ENCODE measurements around the gene OPRPN. TPM values are rescaled to one million over a fixed set of nuclear protein-coding genes. Genes with fewer than 3 reads are reported as not detected.

OPRPN gene
- total RNA-seq, 1 donor from 2014 or later, result not detected

- peaks cover 21% of the 10 kb centered on the region for H3K9me3 Mint-ChIP-seq
- peaks cover 4% of the 10 kb centered on the region for H3K36me3 Mint-ChIP-seq
- TF ChIP-seq, protein P1, sequence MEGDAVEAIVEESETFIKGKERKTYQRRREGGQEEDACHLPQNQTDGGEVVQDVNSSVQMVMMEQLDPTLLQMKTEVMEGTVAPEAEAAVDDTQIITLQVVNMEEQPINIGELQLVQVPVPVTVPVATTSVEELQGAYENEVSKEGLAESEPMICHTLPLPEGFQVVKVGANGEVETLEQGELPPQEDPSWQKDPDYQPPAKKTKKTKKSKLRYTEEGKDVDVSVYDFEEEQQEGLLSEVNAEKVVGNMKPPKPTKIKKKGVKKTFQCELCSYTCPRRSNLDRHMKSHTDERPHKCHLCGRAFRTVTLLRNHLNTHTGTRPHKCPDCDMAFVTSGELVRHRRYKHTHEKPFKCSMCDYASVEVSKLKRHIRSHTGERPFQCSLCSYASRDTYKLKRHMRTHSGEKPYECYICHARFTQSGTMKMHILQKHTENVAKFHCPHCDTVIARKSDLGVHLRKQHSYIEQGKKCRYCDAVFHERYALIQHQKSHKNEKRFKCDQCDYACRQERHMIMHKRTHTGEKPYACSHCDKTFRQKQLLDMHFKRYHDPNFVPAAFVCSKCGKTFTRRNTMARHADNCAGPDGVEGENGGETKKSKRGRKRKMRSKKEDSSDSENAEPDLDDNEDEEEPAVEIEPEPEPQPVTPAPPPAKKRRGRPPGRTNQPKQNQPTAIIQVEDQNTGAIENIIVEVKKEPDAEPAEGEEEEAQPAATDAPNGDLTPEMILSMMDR (IDR thresholded peaks at IDR 0.05; ENCODE audit: unreplicated experiment), result no peak
- H3K27ac Mint-ChIP-seq, result no peak overlapping the region
- no peak overlapping the region for H3K4me3 Mint-ChIP-seq
- H3K4me1 Mint-ChIP-seq, result no peaks in the 10 kb centered on the region
- no peaks in the 10 kb centered on the region for H3K27me3 Mint-ChIP-seq (ENCODE audit: low read depth)
- no peak for DNase-seq (ENCODE audit: low spot score in 2 of 2, unreplicated experiment in 2 of 2)
These were observed 29.0 kb downstream of the OPRPN start for GRCh38 chr4:70426789-70427188.

DNA sequence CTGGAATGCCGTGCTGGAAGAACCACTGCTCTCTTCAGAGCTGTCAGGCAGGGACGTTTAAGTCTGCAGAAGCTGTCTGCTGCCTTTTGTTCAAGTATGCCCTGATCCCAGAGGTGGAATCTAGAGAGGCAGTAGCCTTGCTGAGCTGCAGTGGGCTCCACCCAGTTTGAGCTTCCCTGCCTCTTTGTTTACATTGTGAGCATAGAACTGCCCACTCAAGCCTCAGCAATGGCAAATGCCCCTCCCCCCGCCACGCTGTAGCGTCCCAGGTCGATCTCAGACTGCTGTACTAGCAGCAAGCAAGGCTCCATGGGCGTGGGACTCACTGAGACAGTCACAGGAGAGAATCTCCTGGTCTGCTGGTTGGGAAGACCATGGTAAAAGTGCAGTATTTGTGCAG, 39.5 kb downstream of the OPRPN start:
- Mint-ChIP-seq H3K9me3 (peaks cover 10% of the 10 kb centered on the region), H3K4me3 (no peak overlapping the region), H3K4me1 (no peaks in the 10 kb centered on the region), H3K27ac (no peak overlapping the region), H3K27me3 (ENCODE audit: low read depth) (peaks cover 2% of the 10 kb centered on the region), H3K36me3 (no peaks in the 10 kb centered on the region)
- TF ChIP-seq, protein P1 (IDR thresholded peaks at IDR 0.05; ENCODE audit: unreplicated experiment), result no peak
- DNase-seq (ENCODE audit: low spot score in 2 of 2, unreplicated experiment in 2 of 2), result no peak

DNA sequence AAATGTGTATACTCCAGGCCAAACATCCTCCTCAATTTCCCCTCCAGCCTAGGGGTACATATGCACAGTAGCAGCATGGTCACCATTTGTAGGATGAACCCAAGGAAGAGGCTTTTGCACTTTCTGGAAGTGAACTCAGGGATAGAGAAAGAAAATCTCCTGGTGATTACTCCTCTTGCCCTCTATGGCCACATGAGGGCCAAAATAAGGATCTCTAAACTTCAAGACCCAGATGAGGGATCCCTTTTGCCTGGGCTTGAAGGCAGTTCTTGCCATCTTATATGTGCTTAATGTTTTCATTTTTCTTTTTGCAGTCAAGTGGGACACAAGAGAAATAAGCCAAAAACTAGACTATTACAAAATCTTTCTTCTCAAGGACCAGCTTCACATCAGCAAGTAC, 44.7 kb downstream of the OPRPN start:
- no peak for DNase-seq (ENCODE audit: low spot score in 2 of 2, unreplicated experiment in 2 of 2)
- Mint-ChIP-seq H3K27ac (no peak overlapping the region), H3K4me3 (no peak overlapping the region), H3K27me3 (ENCODE audit: low read depth) (no peaks in the 10 kb centered on the region), H3K9me3 (no peaks in the 10 kb centered on the region), H3K4me1 (no peaks in the 10 kb centered on the region), H3K36me3 (no peaks in the 10 kb centered on the region)
- TF ChIP-seq, protein P1 (IDR thresholded peaks at IDR 0.05; ENCODE audit: unreplicated experiment), result no peak

GRCh38 chr4:70443329-70443728, 45.6 kb downstream of the OPRPN start:
- no peaks in the 10 kb centered on the region for H3K27me3 Mint-ChIP-seq (ENCODE audit: low read depth)
- no peaks in the 10 kb centered on the region for H3K36me3 Mint-ChIP-seq
- no peaks in the 10 kb centered on the region for H3K9me3 Mint-ChIP-seq
- no peaks in the 10 kb centered on the region for H3K4me1 Mint-ChIP-seq
- no peak for DNase-seq (ENCODE audit: low spot score in 2 of 2, unreplicated experiment in 2 of 2)
- no peak overlapping the region for H3K27ac Mint-ChIP-seq
- no peak overlapping the region for H3K4me3 Mint-ChIP-seq
- TF ChIP-seq, protein P1 (IDR thresholded peaks at IDR 0.05; ENCODE audit: unreplicated experiment), result no peak

GRCh38 chr4:70449220-70449619, 51.5 kb downstream of the OPRPN start:
- DNase-seq (ENCODE audit: low spot score in 2 of 2, unreplicated experiment in 2 of 2), result no peak
- Mint-ChIP-seq H3K27me3 (ENCODE audit: low read depth) (no peaks in the 10 kb centered on the region), H3K27ac (no peak overlapping the region), H3K9me3 (peaks cover 22% of the 10 kb centered on the region), H3K4me3 (no peak overlapping the region), H3K4me1 (no peaks in the 10 kb centered on the region), H3K36me3 (peaks cover 1% of the 10 kb centered on the region)
- TF ChIP-seq, protein P1 (IDR thresholded peaks at IDR 0.05; ENCODE audit: unreplicated experiment), result no peak

- TF ChIP-seq, protein P1 (IDR thresholded peaks at IDR 0.05; ENCODE audit: unreplicated experiment), result no peak
- Mint-ChIP-seq H3K27me3 (ENCODE audit: low read depth) (no peaks in the 10 kb centered on the region), H3K4me3 (no peak overlapping the region), H3K4me1 (no peaks in the 10 kb centered on the region), H3K36me3 (peaks cover 1% of the 10 kb centered on the region), H3K9me3 (peaks cover 22% of the 10 kb centered on the region), H3K27ac (no peak overlapping the region)
- no peak for DNase-seq (ENCODE audit: low spot score in 2 of 2, unreplicated experiment in 2 of 2)
These were observed 55.2 kb downstream of the OPRPN start for GRCh38 chr4:70452946-70453345.
